ENCODE data around the gene OLFML2B. TPM values are rescaled to one million over a fixed set of nuclear protein-coding genes. Genes with fewer than 3 reads are reported as not detected.
A peak's percentile ranks its signal among the peaks of the same experiment; 100 is the strongest.

The OLFML2B gene
- total RNA-seq, 5 donors from 2014 or later (not counting 1 experiment from before 2014, with no cell fraction given) = not detected

DNA sequence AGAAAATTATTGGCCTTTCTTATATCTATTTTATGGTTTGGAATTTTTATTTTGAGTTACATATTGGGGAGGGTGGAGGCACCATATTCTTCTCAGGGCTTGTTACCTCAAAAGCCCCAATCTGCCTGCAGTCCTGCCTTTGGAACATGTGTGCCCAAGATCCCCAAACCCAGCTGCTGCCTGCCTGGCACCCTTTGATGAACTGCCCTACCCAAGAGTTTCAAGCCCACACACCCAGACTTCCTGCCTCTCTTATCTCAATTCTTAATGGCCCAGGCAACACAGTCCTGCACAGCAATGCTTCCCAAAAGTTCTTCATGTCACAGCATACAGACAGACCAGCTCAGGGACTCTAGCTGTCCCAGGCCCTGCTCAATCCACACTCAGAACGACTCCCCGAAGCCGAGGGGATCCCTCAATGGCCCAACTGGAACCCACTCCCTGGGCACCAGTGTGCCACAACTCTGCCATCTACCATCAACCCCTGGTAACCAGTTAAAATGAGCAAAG lies 19.2 kb downstream of the OLFML2B start:
- Mint-ChIP-seq H3K9me3 (no peaks in the 10 kb centered on the region), H3K4me3 (no peak overlapping the region), H3K27ac (no peak overlapping the region), H3K27me3 (peaks cover 0 to 8% of the 10 kb centered on the region in 2 donors), H3K4me1 (peaks cover 3 to 22% (median 3%) of the 10 kb centered on the region in 3 donors), H3K36me3 (no peaks in the 10 kb centered on the region)
- H3K4me1 ChIP-seq (ENCODE audit: control insufficient read depth in 1 of 2, extremely low read depth in 1 of 2, insufficient read depth in 2 of 2, low read length in 2 of 2) = no peaks in the 10 kb centered on the region
- CTCF ChIA-PET = interaction anchor here in 1 of 2 donors (0.6 kb wide), 1 partner anchor 387 kb away, joined by 3 read pairs; no protein-coding TSS in a partner anchor
- H3K27ac ChIP-seq (ENCODE audit: low read length) = no peak overlapping the region
- POLR2A ChIA-PET = interaction anchor here in 1 of 2 donors (0.6 kb wide), 1 partner anchor 44 kb away, joined by 4 read pairs; no protein-coding TSS in a partner anchor
- H3K4me3 ChIP-seq (ENCODE audit: control insufficient read depth in 1 of 2, extremely low read depth in 1 of 2, low read length in 1 of 2) = no peak overlapping the region
- ATAC-seq (replicated peaks in 1 of 4) = no peak
- H3K27me3 ChIP-seq (replicated peaks in 1 of 2; ENCODE audit: control insufficient read depth in 2 of 2, extremely low read depth in 1 of 2, insufficient read depth in 2 of 2, low read length in 1 of 2) = peaks cover 0 to 28% of the 10 kb centered on the region in 2 experiments
- H3K36me3 ChIP-seq (ENCODE audit: control insufficient read depth in 2 of 2, extremely low read depth in 1 of 2, insufficient read depth in 1 of 2, low read length in 1 of 2) = no peaks in the 10 kb centered on the region
- H3K9me3 ChIP-seq = no peaks in the 10 kb centered on the region
- DNase-seq = no peak
- 54% methylated on average over 3 of the region's 3 CpGs for WGBS (ENCODE audit: insufficient coverage)

GRCh38 chr1:162003830-162004215 lies 19.8 kb downstream of the OLFML2B start:
- Mint-ChIP-seq H3K4me1 (peaks cover 3 to 22% (median 3%) of the 10 kb centered on the region in 3 donors), H3K9me3 (no peaks in the 10 kb centered on the region), H3K27ac (no peak overlapping the region), H3K27me3 (peaks cover 0 to 8% of the 10 kb centered on the region in 2 donors), H3K4me3 (no peak overlapping the region), H3K36me3 (no peaks in the 10 kb centered on the region)
- no peak overlapping the region for H3K27ac ChIP-seq (ENCODE audit: low read length)
- 36% methylated on average over 3 of the region's 5 CpGs for WGBS (ENCODE audit: insufficient coverage)
- H3K27me3 ChIP-seq (replicated peaks in 1 of 2; ENCODE audit: control insufficient read depth in 2 of 2, extremely low read depth in 1 of 2, insufficient read depth in 2 of 2, low read length in 1 of 2) = peaks cover 0 to 23% of the 10 kb centered on the region in 2 experiments
- ATAC-seq (replicated peaks in 1 of 4) (no peak), DNase-seq (peak in 1 of 35 experiments; percentile 12)
- H3K36me3 ChIP-seq (ENCODE audit: control insufficient read depth in 2 of 2, extremely low read depth in 1 of 2, insufficient read depth in 1 of 2, low read length in 1 of 2) = no peaks in the 10 kb centered on the region
- CTCF ChIA-PET = interaction anchor here in 1 of 2 donors (0.6 kb wide), 1 partner anchor 388 kb away, joined by 3 read pairs; no protein-coding TSS in a partner anchor
- H3K4me3 ChIP-seq (ENCODE audit: control insufficient read depth in 1 of 2, extremely low read depth in 1 of 2, low read length in 1 of 2) = no peak overlapping the region
- POLR2A ChIA-PET = interaction anchor here in 1 of 2 donors (0.6 kb wide), 1 partner anchor 44 kb away, joined by 4 read pairs; no protein-coding TSS in a partner anchor
- no peaks in the 10 kb centered on the region for H3K9me3 ChIP-seq
- no peaks in the 10 kb centered on the region for H3K4me1 ChIP-seq (ENCODE audit: control insufficient read depth in 1 of 2, extremely low read depth in 1 of 2, insufficient read depth in 2 of 2, low read length in 2 of 2)

DNA sequence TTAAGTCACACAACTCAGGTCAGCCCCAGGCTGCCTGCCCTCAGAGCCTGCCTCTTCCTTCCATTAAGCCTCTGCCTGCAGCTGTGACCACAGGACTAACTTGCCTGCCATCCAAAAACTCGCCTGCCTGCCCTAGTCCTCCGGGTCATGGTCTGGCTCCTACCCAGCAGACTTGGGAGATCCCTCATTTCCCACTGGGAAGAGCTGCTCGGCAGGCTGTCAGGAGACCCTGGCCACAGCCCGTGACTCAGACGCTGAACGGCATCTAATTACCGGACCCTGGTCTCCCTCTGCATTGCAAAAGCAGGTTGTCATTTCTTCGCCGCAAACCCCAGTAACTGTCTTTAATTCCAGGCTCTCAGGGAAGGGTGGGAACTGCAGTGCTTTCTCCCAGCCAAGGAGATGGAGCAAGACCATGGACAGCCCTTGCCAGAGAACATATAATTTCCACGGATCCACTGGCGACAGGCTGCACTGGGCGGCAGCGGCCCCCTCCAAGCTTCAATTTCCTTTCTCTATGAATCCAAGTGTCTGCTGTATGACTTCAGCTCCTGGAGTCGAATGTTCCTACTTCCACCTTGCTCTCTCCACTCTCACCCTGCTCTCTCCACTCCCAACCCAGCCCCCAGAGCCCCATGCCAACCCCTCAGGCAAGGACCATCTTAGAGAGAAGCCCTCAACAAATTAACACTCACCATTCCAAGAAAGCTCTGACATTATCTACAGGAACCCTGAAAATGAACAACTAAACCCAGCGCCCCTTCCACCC lies 20.4 kb downstream of the OLFML2B start:
- H3K4me3 ChIP-seq (ENCODE audit: control insufficient read depth in 1 of 2, extremely low read depth in 1 of 2, low read length in 1 of 2) = no peak overlapping the region
- no peaks in the 10 kb centered on the region for H3K36me3 Mint-ChIP-seq
- no peaks in the 10 kb centered on the region for H3K9me3 Mint-ChIP-seq
- no peaks in the 10 kb centered on the region for H3K9me3 ChIP-seq
- peaks cover 3 to 22% (median 3%) of the 10 kb centered on the region in 3 donors for H3K4me1 Mint-ChIP-seq
- H3K36me3 ChIP-seq (ENCODE audit: control insufficient read depth in 2 of 2, extremely low read depth in 1 of 2, insufficient read depth in 1 of 2, low read length in 1 of 2) = no peaks in the 10 kb centered on the region
- H3K4me1 ChIP-seq (ENCODE audit: control insufficient read depth in 1 of 2, extremely low read depth in 1 of 2, insufficient read depth in 2 of 2, low read length in 2 of 2) = no peaks in the 10 kb centered on the region
- no peak for ATAC-seq (replicated peaks in 1 of 4)
- peaks cover 0 to 8% of the 10 kb centered on the region in 2 donors for H3K27me3 Mint-ChIP-seq
- H3K27me3 ChIP-seq (replicated peaks in 1 of 2; ENCODE audit: control insufficient read depth in 2 of 2, extremely low read depth in 1 of 2, insufficient read depth in 2 of 2, low read length in 1 of 2) = peaks cover 0 to 21% of the 10 kb centered on the region in 2 experiments
- no peak overlapping the region for H3K27ac Mint-ChIP-seq
- no peak for DNase-seq
- ChIA-PET POLR2A (no interaction called here), CTCF (no interaction called here)
- no peak overlapping the region for H3K4me3 Mint-ChIP-seq
- H3K27ac ChIP-seq (ENCODE audit: low read length) = no peak overlapping the region
- 82% methylated on average over 14 of the region's 15 CpGs for WGBS (ENCODE audit: insufficient coverage)

DNA sequence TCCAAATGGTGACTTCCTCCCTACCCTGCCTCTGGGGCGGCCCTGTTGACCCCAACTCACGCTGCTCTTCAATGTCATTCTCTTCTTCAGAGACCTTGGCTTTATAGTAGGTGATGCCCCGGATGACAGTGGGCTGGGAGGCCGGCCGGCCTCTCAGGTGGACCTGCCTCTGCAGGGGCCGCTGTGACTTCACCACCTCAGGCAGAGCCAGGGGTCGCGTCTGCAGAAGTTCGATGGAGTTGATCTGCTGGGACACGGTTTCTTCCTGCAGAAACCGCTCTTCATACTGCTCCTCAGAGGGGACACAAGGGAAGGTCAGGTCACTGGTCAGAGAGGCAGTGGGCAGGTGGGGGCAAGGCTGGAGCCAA lies 23.6 kb downstream of the OLFML2B start:
- Mint-ChIP-seq H3K4me1 (peaks cover 2 to 16% (median 3%) of the 10 kb centered on the region in 3 donors), H3K36me3 (no peaks in the 10 kb centered on the region), H3K4me3 (no peak overlapping the region), H3K9me3 (no peaks in the 10 kb centered on the region), H3K27ac (no peak overlapping the region), H3K27me3 (peaks cover 0 to 8% of the 10 kb centered on the region in 2 donors)
- CTCF ChIA-PET = no interaction called here
- ATAC-seq (replicated peaks in 1 of 4) = no peak
- no peaks in the 10 kb centered on the region for H3K9me3 ChIP-seq
- no peak for DNase-seq
- peaks cover 0 to 28% of the 10 kb centered on the region in 2 experiments for H3K27me3 ChIP-seq (replicated peaks in 1 of 2; ENCODE audit: control insufficient read depth in 2 of 2, extremely low read depth in 1 of 2, insufficient read depth in 2 of 2, low read length in 1 of 2)
- H3K4me1 ChIP-seq (ENCODE audit: control insufficient read depth in 1 of 2, extremely low read depth in 1 of 2, insufficient read depth in 2 of 2, low read length in 2 of 2) = no peaks in the 10 kb centered on the region
- H3K27ac ChIP-seq (ENCODE audit: low read length) = no peak overlapping the region
- no peak overlapping the region for H3K4me3 ChIP-seq (ENCODE audit: control insufficient read depth in 1 of 2, extremely low read depth in 1 of 2, low read length in 1 of 2)
- WGBS (ENCODE audit: insufficient coverage) = 85% methylated on average over 10 of the region's 11 CpGs
- POLR2A ChIA-PET = no interaction called here
- no peaks in the 10 kb centered on the region for H3K36me3 ChIP-seq (ENCODE audit: control insufficient read depth in 2 of 2, extremely low read depth in 1 of 2, insufficient read depth in 1 of 2, low read length in 1 of 2)

- ATAC-seq (replicated peaks in 1 of 4) = no peak
- Histone ChIP-seq H3K4me1 (ENCODE audit: control insufficient read depth in 1 of 2, extremely low read depth in 1 of 2, insufficient read depth in 2 of 2, low read length in 2 of 2) (no peaks in the 10 kb centered on the region), H3K4me3 (ENCODE audit: control insufficient read depth in 1 of 2, extremely low read depth in 1 of 2, low read length in 1 of 2) (no peak overlapping the region), H3K27ac (ENCODE audit: low read length) (no peak overlapping the region), H3K9me3 (no peaks in the 10 kb centered on the region), H3K36me3 (ENCODE audit: control insufficient read depth in 2 of 2, extremely low read depth in 1 of 2, insufficient read depth in 1 of 2, low read length in 1 of 2) (no peaks in the 10 kb centered on the region), H3K27me3 (replicated peaks in 1 of 2; ENCODE audit: control insufficient read depth in 2 of 2, extremely low read depth in 1 of 2, insufficient read depth in 2 of 2, low read length in 1 of 2) (peaks cover 0 to 26% of the 10 kb centered on the region in 2 experiments)
- no peak for DNase-seq
- 64% methylated on average over 7 of the region's 8 CpGs for WGBS (ENCODE audit: insufficient coverage)
- Mint-ChIP-seq H3K9me3 (no peaks in the 10 kb centered on the region), H3K4me1 (peaks cover 0 to 11% (median 2%) of the 10 kb centered on the region in 3 donors), H3K27ac (no peak overlapping the region), H3K36me3 (no peaks in the 10 kb centered on the region), H3K27me3 (peaks cover 0 to 3% of the 10 kb centered on the region in 2 donors), H3K4me3 (no peak overlapping the region)
- CTCF ChIA-PET = no interaction called here
- POLR2A ChIA-PET = no interaction called here
Observed at GRCh38 chr1:161999301-162000052, 24.2 kb downstream of the OLFML2B start.

GRCh38 chr1:161998811-161999210 lies 24.9 kb downstream of the OLFML2B start:
- H3K4me1 ChIP-seq (ENCODE audit: control insufficient read depth in 1 of 2, extremely low read depth in 1 of 2, insufficient read depth in 2 of 2, low read length in 2 of 2) = no peaks in the 10 kb centered on the region
- H3K27ac Mint-ChIP-seq = no peak overlapping the region
- H3K9me3 Mint-ChIP-seq = no peaks in the 10 kb centered on the region
- H3K9me3 ChIP-seq = no peaks in the 10 kb centered on the region
- WGBS (ENCODE audit: insufficient coverage) = 91% methylated on average over 4 of the region's 5 CpGs
- no peak overlapping the region for H3K4me3 ChIP-seq (ENCODE audit: control insufficient read depth in 1 of 2, extremely low read depth in 1 of 2, low read length in 1 of 2)
- H3K36me3 ChIP-seq (ENCODE audit: control insufficient read depth in 2 of 2, extremely low read depth in 1 of 2, insufficient read depth in 1 of 2, low read length in 1 of 2) = no peaks in the 10 kb centered on the region
- H3K36me3 Mint-ChIP-seq = no peaks in the 10 kb centered on the region
- peaks cover 0 to 7% (median 0%) of the 10 kb centered on the region in 3 donors for H3K4me1 Mint-ChIP-seq
- peaks cover 0 to 27% of the 10 kb centered on the region in 2 experiments for H3K27me3 ChIP-seq (replicated peaks in 1 of 2; ENCODE audit: control insufficient read depth in 2 of 2, extremely low read depth in 1 of 2, insufficient read depth in 2 of 2, low read length in 1 of 2)
- CTCF ChIA-PET = no interaction called here
- H3K27me3 Mint-ChIP-seq = peaks cover 0 to 3% of the 10 kb centered on the region in 2 donors
- DNase-seq (no peak), ATAC-seq (replicated peaks in 1 of 4) (no peak)
- H3K27ac ChIP-seq (ENCODE audit: low read length) = no peak overlapping the region
- POLR2A ChIA-PET = no interaction called here
- H3K4me3 Mint-ChIP-seq = no peak overlapping the region
